Stimulated activated CD4-positive, alpha-beta T cell treated with anti-CD3 and anti-CD28 coated beads, Interleukin-15, amount 100 ng/mL, for 48 hours (primary cell): ENCODE results near the gene RPL39L.
A peak's percentile ranks its signal among the peaks of the same experiment; 100 is the strongest.
"Not testable (repeated sequence)": the region's sequence is repeated elsewhere in the genome, so short reads cannot be mapped to it uniquely, and the experiment has no call there.

ENCODE experiments used
- DNase-seq, 2 donors: peaks; one replicate each; pipeline ENCODE4 v3.0.0-alpha.2; 2020; ENCODE audit warnings: low read depth in 2 of 2

The RPL39L gene

DNA sequence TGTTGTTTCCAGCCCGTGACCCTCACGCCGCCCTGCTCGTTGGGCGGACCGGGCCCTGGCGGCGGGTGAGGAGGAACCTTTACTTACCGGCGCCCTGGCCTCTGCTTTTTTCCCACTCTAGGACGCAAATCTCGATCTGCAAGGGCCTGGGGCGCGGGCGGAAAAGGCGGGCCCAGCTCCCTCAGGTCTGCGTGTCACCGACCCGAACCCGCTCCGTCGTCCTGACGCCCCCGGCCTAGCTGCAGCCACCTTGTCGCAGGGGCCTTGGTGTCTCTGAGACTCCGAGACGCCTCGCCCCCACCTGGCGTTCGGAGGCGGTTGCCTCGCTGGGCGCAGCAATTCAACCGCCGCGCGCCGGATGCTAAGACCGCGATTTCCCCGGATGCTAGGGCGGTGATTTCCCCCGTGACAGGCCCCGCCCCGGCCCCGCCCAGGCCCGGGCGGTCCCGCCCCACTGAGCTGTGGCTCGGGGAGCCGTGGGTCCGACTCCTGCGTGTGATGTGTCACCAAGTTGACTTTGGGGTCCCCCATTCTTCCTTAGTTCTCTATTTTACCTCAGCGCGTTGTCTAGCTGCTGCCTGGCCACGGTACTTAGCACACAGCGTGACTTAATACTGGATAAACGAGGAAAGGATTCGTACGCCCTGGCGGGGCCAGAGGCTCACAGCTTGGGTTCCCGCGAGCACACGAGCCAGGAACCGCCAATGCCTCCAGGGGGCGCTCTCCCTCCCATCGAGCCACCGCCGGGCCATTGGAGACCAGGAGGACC lies at the start of gene RPL39L:
RPL39L (minus strand) TSS at position 371 of the 769 bp plus-strand sequence. CDS start 18,196 bp downstream, outside the sequence.
- DNase-seq, result peak; percentile 84 to 89

DNA sequence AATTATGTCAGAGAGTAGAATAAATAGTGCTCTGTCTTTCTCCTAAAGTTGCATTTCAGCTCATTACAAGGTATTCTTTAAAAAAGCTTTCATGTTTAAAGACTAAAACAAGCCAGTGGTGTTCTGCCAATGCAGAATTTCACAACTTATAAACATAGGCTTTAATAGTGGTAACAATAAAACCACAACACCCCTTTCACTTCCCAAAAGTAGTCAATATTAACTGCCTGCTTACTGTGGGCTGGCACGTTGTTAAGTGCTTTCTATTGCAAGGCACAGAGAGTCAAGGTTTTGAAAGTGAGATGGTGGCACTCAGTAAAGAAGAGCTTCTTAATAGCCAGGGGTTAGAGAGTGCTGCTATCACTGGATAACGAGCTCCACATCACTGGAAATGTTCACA lies 49.6 kb upstream of the RPL39L start:
- no peak for DNase-seq

DNA sequence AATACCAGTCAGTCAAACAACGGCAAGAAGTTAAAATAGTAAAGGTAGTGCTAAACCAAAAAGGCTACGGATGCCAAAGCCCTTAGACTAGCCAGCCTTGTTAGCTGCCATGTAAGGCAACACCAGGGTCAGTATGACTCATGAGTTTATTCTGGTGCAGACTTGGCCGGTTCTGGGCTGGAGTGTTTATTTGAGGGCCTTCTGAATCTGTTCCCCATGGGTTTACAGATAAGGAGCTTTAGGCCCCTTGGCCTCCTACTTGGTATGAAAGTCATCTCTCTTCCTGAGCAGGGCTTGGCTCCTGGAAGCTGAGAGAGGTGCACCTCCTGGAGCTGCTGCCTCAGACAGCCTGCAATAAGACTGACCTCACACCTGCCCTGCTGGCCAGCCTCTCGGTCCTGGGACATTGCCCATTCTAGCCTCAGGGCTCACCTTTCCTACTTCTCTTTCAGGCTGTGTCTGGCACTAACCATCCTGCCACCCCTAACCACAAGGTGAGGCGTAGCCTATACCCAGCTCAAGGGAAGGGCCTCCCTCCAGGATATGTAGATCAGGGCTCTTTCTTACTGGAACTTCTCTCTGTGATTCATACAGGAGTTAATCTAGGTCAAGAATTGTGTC lies 47.6 kb upstream of the RPL39L start:
- no peak for DNase-seq

DNA sequence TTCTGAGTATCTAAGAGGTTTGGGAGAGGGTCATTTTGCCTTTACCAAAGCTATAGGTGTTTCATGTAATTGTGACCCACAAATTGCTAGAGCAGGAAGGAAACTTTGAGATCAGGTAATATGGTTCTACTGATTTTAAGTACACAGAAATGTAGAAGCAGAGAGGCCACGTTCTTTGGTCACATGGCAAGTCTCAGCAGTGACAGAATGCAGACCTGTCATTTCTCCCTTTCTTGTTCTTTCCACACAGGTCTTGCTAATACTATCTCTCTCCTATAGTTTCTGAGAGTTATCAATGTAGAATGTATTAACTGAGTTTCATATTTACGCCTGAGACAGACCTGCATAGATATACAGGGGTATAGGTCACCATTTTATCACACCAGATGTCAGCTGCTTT lies 47.1 kb upstream of the RPL39L start:
- DNase-seq, result no peak

DNA sequence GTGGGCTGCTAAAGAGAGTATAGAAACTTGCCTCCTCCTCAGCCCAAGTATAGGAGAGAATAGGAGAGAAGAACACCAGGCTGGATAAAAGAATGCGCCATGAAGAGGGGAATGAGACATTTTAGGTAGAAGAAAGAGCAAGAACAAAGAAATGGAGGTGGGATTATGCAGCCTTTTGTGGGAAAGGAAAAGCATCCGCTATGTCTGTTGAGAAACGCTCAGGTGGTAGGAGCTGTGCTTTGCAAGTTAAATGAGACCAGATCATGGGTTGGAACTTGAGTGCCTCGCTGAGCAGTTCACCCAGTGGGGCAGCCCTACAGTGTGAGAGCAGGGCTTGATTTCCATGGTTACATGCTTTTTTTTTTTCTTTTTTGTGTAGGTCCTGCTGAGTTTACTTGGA lies 46.5 kb upstream of the RPL39L start:
- no peak for DNase-seq

DNA sequence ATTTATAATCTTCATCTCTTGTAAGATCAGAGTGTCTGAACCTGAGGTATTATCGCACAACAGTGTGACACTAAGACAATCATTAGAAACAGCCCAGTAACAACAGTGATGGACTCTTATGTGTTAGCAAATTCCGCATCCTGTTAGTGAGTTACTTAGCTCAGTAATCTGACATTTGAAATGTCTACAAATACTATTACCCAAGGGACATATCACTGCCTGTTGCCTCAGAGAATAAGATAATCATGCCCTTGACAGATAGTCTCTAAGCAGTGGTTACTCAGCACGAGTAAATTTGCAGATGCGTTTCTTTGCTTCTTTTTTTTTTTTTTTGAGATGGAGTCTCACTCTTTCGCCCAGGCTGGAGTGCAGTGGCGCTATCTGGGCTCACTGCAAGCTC lies 44.6 kb upstream of the RPL39L start:
- no peak for DNase-seq

GRCh38 chr3:187183210-187183862 lies 44.0 kb upstream of the RPL39L start:
- no peak for DNase-seq

GRCh38 chr3:187181454-187182170 lies 42.3 kb upstream of the RPL39L start:
- DNase-seq, result no peak

DNA sequence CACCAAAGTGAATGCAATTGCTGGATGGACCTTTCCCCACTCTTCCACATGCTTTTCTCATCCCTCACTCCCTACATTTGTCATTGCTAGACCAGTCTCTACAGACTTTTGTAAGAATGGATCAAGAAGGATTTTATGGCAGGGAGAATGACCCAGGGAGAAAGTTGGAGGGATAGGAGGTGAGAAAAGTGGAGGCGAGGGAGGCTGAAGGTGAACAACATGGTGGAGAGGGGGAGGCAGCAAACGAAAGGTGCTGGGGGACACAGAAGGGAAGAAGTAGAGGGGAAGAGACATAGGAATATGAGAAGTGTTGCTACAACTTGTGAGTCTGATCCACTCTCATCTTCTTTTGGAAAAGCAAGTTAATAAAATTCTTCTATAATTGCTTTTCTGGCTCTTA lies 33.6 kb upstream of the RPL39L start:
- DNase-seq, result no peak

DNA sequence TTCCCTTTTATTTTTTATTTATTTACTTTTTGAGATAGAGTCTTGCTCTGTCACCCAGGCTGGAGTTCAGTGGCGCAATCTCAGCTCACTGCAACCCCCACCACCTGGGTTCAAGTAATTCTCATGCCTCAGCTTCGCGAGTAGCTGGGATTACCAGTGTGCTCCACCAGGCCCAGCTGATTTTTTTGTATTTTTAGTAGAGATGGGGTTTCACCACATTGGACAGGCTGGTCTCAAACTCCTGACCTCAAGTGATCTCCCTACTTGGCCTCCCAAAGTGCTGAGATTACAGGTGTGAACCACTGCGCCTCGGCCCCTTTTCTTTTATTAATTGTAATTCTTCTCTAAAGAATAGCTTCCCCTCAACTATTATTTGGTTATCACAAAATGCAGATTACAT lies 31.6 kb upstream of the RPL39L start:
- DNase-seq, result not testable (repeated sequence)

GRCh38 chr3:187169231-187169960 lies 30.1 kb upstream of the RPL39L start:
- no peak for DNase-seq

GRCh38 chr3:187167777-187168176 lies 28.5 kb upstream of the RPL39L start:
- no peak for DNase-seq

DNA sequence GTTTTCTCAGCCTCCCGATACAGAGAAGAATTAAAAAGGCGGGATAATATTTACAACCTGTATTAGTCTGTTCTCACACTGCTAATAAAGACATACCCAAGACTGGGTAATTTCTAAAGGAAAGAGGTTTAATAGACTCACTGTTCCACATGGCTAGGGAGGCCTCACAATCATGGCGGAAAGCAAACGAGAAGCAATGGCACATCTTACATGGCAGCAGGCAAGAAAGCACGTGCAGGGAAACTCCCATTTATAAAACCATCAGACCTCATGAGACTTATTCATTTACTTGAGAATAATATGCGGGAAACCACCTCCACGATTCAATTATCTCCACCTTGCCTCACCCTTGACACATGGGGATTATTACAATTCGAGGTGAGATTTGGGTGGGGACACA lies 27.5 kb upstream of the RPL39L start:
- DNase-seq, result no peak

- DNase-seq, result peak in 1 of 2 donors; percentile 14
These were observed 25.8 kb upstream of the RPL39L start for GRCh38 chr3:187165144-187165543.

DNA sequence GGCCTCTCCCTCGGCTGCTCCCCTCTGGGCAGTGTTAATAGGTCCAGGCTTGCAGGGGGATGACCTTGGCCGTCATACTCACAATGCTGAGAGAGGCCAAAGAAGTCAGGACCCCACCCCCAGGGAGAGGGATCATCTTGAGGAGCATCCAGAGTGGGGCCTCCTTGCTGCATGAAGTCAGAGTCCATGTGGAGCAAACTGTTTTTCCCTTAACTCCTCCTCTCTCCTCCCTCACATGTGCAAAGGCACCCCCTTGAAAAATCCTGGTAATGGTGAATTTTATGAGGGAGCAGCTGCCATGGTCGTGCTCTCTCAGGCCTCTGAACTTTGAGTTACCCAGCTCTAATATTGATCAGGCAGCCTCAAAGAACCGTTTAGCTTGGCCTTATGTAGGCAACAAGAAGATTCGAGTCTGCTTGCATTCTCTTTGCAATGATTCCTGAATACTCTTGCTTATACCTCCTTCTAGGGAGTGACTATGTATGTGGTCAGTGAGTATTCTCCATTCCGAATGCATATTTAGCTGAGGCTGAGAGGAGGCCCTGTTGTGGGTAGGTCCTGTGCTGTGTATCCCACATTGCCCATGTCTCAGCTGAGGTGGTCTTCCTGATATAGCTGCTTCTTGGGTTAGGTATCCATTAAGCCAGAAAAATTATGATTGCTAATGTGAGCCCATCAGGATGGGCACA lies 23.1 kb upstream of the RPL39L start:
- no peak for DNase-seq

DNA sequence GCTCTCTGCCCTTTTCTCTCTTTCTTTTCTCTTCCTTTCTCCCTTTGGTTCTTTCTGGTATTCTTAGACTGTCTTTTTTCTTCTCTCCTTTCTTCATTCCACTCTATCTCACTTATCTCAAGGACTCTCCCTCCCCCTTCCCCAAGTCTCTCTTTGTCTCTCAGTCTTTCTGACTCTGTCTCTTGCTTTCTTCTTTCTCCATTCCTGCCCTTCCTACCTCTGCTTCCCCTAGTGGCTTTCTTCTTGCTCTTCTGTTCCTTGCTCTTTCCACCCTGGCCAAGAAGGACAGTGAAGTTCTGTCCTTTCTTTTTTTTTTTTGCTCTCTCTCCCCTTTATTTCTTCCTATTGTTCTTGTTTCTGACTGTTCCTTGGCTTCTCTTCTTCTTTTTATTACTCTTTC lies 22.3 kb upstream of the RPL39L start:
- no peak for DNase-seq

DNA sequence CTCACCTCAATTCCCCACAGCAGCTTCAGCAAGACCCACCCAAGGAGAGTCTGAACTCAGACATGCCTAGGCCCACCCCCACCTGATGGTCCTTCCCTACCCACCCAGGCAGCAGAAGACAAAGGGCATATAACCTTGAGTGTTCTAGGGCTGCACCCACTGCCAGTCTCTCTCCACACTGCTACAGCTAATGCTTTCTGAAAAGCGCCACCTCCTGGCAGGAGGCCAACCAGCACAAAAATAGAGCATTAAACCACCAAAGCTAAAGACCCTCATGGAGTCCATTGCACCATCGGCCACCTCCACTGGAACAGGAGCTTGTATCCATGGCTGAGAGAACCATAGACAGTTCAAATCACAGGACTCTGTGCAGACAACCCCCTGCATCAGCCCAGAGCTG lies 11.3 kb upstream of the RPL39L start:
- DNase-seq, result peak; percentile 52 to 53

DNA sequence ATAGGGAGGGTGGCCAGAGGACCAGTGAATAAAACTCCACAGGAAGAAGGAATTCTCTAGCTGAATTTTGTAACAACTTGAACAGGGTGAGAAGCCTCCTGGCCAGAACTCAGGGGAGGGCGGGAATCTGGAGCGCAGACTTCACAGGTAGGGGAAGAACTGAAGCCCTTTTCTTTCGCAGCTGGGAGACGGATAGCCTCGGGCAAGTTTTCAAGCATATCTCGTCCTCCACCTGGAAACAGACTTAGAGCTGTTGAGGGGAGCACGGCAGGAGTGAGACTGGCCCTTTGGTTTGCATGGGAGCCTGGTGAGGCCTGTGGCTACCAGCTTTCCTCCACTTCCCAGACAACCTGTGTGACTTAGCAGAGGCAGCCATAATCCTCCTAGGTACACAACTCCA lies 10.9 kb upstream of the RPL39L start:
- no peak for DNase-seq

- no peak for DNase-seq
These were observed 7.1 kb upstream of the RPL39L start for GRCh38 chr3:187146389-187146788.

GRCh38 chr3:187145149-187145895 lies 6.0 kb upstream of the RPL39L start:
- no peak for DNase-seq
